ENCODE results near the gene XG.

The XG gene

DNA sequence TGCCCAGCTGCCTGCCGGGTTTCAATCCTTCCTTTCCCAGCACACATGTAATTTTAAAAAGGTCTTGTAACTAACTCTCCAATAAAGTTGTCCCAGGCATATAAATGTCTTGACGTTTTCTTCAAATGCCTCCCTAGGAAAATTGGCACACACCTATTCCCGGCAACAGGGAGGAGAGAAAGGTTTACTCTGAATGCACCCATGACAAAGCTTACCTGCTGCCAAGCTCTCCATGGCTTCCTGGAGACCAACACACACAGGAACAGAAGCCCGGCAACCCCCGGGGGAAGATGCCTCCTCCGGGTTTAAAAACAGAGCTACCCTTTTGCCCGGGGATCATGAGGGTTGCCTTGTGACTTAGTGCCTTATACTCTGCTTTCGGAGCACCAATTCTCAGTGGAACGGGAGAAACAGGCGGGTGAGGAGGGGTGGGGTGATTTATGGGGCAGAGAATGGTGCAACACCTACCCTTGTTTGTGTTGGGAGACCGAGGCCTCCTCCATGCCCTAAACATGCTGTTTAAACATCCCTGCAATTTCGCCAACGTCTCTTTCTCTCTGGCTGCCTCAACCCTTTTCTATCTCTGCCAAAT, 72.1 kb downstream of the XG start:
- no peak for DNase-seq

DNA sequence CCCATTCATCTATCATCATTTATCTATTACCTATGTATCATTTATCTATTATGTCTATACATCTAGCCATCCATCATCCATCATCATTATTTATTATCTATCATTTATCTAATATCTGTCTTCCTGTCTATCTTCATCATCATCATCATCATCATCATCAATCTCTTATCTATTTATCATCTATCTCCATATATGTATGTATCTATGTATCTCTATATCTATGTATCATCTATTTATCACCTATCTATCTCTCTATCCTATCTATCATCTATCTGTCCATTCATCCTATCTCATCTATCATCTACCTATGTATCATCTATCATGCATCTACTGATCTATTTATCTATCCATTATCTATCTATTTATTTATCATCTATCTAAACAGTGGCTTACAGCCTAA, 73.0 kb downstream of the XG start:
- DNase-seq: no peak

DNA sequence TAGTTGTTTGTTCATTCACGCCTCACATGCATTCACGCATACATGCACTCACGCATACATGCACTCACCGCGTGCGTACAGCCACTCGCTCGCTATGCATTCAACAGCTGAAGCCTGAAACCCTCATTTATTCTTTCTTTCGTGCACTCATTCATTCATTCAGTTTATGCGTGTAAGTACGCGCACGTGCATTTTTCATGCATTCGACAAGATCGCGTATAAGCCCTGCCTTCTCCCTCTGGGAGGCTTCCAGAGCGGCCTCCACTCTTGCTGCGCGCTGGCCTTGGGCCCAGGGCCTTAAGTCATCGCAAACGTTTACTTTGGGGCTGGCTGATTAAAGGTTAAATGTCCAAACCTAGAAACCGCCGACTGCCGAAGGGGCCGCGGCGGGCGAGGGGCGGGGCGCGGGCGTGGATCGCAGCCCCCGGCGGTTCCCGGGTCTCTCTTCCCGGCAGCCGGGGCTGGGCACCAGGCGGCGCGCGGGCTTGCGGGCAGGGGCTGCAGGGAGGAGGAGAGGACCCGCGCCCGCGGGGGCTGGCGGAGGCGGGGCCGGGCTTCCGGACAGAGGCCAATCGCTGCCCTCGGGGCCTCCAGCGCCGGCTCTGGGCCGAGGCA, 76.6 kb downstream of the XG start, which contains the start of gene GYG2:
Gene GYG2 (plus strand): TSS at position 587 of the 615 bp plus-strand sequence. CDS start 1,259 bp downstream, outside the sequence.
- DNase-seq: no peak

DNA sequence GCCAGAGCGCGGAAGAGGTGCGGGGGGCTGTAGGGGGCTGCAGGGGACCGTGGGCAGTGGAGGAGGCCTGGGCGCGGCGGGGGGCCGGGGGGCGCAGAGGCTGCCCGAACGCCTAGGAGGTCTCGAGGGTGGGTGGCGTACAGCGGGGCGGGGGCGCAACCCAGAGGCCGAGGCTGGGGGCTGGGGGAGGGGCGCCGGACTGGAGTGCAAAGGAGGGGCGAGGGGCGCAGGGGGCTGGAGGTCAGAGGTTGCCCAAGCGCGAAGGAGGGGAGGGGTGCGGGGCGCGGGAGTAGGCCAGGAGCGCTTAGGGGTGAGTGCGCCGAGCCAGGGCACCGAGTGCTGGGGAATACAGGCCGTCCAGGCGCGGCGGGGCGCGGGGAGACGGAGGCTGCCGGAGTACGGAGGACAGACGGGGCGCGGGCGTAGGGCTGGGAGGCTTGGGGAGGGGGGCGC, 77.1 kb downstream of the XG start:
- DNase-seq: no peak

GRCh38 chrX:2829469-2830246, 77.8 kb downstream of the XG start:
- no peak for DNase-seq

DNA sequence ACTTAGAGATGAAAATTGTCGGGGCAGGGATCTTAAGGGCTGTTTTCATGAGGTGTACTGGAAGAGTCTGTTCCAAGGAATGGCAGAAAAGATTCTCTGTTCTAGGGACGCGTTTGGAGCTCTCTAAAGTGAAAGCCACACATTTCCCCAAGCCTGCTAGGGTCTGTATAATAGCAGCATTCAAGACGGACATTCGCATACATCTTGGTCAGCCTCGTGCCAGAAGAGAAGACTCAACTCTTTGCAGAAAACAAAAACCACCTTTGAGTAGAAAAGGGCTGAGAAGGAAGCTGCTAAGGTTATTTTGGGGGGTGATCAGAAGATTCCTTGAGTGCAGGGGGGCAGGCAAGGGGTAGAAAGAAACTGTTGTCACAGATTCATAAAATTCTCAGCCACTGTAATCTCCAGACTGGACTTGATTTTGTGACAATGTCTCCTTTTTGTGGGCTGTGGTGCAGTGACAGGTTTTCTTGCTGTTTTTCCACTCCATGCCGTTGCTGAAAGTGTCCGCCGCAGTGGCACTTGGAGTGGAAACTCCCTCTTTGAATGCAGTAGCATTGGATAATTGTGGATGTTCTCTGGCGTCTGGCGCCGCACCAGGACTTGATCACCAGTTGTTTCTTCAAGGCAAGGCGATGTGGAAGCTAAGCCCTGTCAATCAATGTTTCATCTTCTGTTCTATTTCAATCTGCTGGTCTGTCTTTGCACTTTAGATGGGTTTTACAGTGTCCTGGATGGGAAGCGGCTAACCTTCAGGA, 79.8 kb downstream of the XG start:
- no peak for DNase-seq

- DNase-seq: no peak
Observed at GRCh38 chrX:2837961-2838360, 86.1 kb downstream of the XG start.

DNA sequence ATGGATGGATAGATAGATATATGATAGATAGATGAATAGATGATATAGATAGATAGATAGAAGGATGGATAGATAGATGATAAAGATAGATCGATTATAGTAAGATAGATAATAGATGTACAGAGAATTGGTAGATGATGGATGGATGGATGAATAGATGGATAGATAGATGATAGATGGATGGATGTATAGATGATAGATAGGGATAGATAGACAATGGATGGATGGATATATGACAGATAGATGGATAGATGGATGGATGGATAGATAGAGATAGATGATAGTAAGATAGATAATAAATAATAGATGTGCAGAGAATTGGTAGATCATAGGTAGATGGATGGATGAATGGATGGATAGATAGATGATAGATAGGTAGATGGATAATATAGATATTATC, 89.1 kb downstream of the XG start:
- DNase-seq: no peak

- DNase-seq: no peak
Observed at GRCh38 chrX:2841537-2841936, 89.7 kb downstream of the XG start.

DNA sequence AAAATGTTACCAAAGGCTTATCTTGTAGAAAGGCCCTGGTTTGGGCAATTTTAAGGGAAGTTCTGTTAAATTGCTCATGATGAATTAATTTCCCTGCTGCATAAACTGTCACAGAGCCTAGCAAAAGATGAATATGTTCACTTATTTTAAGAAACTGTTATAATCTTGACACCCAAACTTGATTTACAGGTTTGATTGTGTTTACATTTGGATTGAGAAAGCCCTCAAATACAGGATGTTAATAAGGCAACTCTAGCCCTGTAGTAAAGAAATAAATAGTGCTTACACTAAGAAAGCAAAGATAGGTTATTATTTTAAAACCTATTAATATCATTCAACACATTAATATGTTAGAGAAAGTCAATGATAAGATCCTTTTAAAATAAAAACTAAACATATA, 95.2 kb downstream of the XG start:
- DNase-seq: no peak

DNA sequence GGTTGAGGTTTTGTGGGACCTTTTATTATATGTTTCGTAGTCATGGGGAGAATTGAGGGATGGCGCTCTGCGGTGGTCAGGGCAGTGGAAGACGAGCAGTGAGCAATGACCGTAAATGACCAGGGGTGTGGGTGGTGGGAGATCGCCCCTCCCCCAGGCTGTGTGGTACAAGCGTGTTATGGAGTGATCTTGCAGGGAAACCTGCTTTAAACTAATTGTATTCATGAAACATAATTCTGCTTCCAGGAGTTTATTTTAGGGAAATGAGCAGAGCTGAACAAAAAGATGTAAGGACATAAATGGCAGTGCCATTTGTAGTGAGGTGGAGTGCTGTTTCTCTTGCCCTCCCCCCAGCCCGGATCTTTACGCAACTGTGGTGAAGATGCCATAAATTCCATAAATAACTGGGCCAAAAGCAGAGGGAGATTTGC, 97.0 kb downstream of the XG start:
- DNase-seq: no peak

GRCh38 chrX:2854918-2855317, 103.1 kb downstream of the XG start:
- DNase-seq: no peak

DNA sequence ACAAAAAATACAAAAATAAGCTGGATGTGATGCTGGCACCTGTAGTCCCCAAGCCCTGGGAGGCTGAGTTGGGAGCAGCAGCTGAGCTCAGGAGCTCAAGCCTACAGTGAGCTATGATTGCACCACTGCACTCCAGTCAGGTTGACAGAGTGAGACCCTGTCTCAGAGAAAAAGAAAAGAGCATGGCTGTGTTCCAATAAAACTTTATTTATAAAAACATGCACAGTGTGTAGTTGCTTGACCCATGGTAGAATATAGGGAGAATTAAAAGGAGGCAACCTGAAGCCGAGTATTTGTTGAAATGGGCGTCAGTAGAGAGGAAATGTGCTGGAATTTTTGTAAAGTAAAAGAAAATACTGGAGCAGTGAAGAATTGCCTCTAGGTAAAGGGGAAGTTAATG, 103.9 kb downstream of the XG start:
- no peak for DNase-seq

DNA sequence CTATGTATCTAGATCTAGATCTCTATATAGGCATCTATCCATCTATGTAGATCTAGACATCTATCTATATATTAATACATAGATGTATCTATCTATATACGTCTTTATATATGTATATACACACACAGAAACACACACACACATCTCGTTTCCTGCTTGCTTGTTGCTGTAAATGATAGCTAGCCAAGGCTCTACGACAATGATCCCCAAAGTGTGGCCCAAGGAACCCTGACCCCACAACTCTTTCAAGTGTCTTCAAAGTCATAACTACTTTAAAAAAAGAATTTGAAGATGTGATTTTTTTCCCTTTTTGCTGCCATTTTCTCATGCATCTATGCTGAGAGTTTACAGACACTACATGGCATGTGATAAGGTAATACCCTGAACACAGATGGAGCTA, 105.7 kb downstream of the XG start:
- no peak for DNase-seq

GRCh38 chrX:2859197-2859797, 107.5 kb downstream of the XG start:
- no peak for DNase-seq

DNA sequence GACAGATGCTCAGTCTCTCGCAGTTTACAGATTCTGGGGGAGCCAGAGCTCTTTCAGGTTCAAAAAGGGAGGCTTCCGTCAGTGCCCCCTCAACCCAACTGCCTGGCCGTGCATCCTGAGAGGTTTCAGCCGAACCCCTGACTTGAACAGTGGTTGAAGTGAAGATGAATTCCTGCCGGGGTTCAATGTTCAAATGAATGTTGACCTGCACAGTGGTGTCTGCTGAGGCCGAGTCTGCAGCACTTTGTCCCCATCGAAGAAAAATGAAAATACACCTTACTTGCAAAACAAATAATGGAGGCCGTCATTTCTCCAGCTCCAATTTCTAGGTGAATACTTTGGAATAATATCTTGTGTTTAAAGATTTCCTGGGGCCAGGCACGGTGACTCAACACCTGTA, 110.6 kb downstream of the XG start:
- DNase-seq: no peak

- no peak for DNase-seq
Observed at GRCh38 chrX:2863646-2864045, 111.8 kb downstream of the XG start.
